ENCODE data around the gene NDEL1. TPM values are rescaled to one million over a fixed set of nuclear protein-coding genes. Genes with fewer than 3 reads are reported as not detected.
A peak's percentile ranks its signal among the peaks of the same experiment; 100 is the strongest.

The NDEL1 gene
- total RNA-seq, 1 experiment from 2014 or later, result 38.4 TPM

DNA sequence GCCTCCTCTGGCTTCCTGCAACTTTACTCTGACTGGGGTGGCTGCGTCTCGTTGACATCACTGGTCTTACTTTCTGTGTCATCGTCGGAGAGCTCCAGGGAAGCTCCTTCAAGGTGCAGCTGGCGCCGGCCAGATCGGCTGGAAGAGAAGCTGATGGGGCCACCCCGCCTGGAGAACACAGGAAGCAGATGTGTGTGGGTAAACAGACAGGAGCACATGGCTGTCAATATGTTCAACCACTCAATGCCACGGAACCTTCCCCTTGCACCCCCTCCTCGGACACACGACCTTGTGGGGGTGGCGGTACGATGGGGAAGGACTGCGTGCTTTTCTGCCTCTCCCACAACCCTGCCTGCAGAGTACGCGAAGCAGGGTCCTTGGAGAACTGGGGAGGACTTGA is 40.1 kb downstream of the NDEL1 start:
- Histone ChIP-seq H4K8ac (replicated peaks; ENCODE audit: insufficient read length, low read depth, low read length) (no peak overlapping the region), H4K91ac (ENCODE audit: insufficient read length, low read depth, low read length) (no peak overlapping the region), H3K14ac (ENCODE audit: insufficient read depth, low read length) (no peak overlapping the region), H3K79me2 (ENCODE audit: insufficient read depth, low read length) (no peaks in the 10 kb centered on the region), H3K18ac (ENCODE audit: insufficient read length, low read depth, low read length) (no peak overlapping the region), H2AK5ac (ENCODE audit: insufficient read length, low read length) (no peak overlapping the region), H2BK120ac (ENCODE audit: low read depth, low read length, poor library complexity, severe bottlenecking) (no peak overlapping the region), H3K9ac (ENCODE audit: extremely low read depth, insufficient read length, low read length) (no peak overlapping the region), H3K4me1 (ENCODE audit: insufficient read depth, low read length) (no peaks in the 10 kb centered on the region), H2BK20ac (ENCODE audit: low read depth, low read length, poor library complexity, severe bottlenecking) (no peak overlapping the region), H4K20me1 (ENCODE audit: control insufficient read depth, insufficient read depth, insufficient read length) (peaks cover 3% of the 10 kb centered on the region), H2BK12ac (ENCODE audit: insufficient read length, low read depth, low read length) (no peak overlapping the region), H4K5ac (ENCODE audit: insufficient read length, low read depth, low read length) (no peak overlapping the region), H3K56ac (ENCODE audit: insufficient read length, low read depth, low read length) (no peak overlapping the region), H3K4ac (ENCODE audit: low read depth, low read length) (no peak overlapping the region), H2AFZ (ENCODE audit: low read length) (no peak overlapping the region), H3K23me2 (ENCODE audit: insufficient read length, low read depth, low read length, poor library complexity, severe bottlenecking) (no peaks in the 10 kb centered on the region), H3K27me3 (ENCODE audit: insufficient read depth, low read length) (no peaks in the 10 kb centered on the region), H2BK15ac (ENCODE audit: low read depth, low read length) (no peak overlapping the region), H3K79me1 (ENCODE audit: insufficient read depth, low read depth, low read length, poor library complexity, severe bottlenecking) (no peaks in the 10 kb centered on the region), H3K27ac (ENCODE audit: insufficient read length, low read depth, low read length) (no peak overlapping the region), H3K4me2 (ENCODE audit: insufficient read depth, insufficient read length, low read length) (no peak overlapping the region), H2BK5ac (ENCODE audit: insufficient read length, low read length) (no peak overlapping the region), H3T11ph (ENCODE audit: low read length) (no peak overlapping the region), H3K9me3 (ENCODE audit: control insufficient read depth, low read depth, low read length) (no peaks in the 10 kb centered on the region), H3K23ac (ENCODE audit: insufficient read length, low read depth, low read length) (no peak overlapping the region)
- no peak for TF ChIP-seq CTCF (conservative IDR thresholded peaks at IDR 0.05)
- Mint-ChIP-seq H3K4me3 (no peak overlapping the region), H3K27me3 (ENCODE audit: low read depth) (no peaks in the 10 kb centered on the region), H3K4me1 (no peaks in the 10 kb centered on the region), H3K9me3 (no peaks in the 10 kb centered on the region), H3K36me3 (ENCODE audit: insufficient read depth in 1 of 3, low read depth in 3 of 3) (peaks cover 40 to 92% (median 78%) of the 10 kb centered on the region in 3 experiments), H3K27ac (peak overlapping the region in 2 of 3 experiments; percentile 44 to 91; a peak in 3 of 7 replicates)
- DNase-seq, result no peak
- whole genome bisulfite sequencing (ENCODE audit: extremely low coverage, insufficient read length, low lambda C conversion rate), result no CpG with 5 or more reads among the region's 16 CpGs

Measured in H9 (cell line).